SKM-1 treated with dmso at 0.1 percent for 144 hours (cell line): Measurements from ENCODE around the gene CD247.

Source experiments
- DNase-seq: peaks from one replicate; lab custom pipeline; 2025; ENCODE audit not compliant: unreplicated experiment; lab: John Stamatoyannopoulos, UW

CD247 gene

DNA sequence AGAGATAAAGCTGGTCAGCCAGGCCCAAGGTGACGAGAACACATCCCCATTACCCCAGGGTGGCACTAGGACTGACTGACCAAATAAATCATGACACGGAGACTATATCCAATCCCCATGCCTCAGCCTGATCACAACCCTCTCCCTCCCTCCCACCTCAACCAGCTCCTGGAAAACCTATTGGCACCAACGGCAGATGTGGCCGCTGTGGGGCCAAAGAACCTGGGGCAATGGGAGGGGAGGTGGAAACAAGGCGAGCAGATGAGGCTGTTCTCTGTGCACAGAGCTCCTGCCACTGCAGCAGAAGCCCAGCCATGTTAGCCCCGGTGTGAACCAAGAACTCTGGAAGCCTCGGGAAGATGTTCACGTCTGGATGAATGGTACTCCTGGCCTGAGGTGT lies 77.6 kb downstream of the CD247 start:
- no peak for DNase-seq

DNA sequence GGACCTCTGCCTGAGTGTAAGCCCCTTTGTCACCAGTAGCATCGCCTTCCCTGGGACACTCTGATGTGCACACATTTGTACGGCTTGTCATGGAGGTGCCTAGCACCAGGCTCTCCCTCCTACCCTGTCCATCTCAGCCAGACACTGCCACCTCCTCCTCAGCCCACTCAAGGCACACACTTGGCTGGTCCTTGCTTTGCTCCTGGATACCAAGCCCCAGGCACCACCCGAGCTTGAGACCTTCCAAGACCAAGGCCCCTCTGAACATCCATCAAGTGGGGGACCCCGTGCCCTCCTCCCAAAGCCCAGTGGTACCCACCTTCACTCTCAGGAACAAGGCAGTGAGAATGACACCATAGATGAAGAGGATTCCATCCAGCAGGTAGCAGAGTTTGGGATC lies 78.0 kb downstream of the CD247 start:
- no peak for DNase-seq

DNA sequence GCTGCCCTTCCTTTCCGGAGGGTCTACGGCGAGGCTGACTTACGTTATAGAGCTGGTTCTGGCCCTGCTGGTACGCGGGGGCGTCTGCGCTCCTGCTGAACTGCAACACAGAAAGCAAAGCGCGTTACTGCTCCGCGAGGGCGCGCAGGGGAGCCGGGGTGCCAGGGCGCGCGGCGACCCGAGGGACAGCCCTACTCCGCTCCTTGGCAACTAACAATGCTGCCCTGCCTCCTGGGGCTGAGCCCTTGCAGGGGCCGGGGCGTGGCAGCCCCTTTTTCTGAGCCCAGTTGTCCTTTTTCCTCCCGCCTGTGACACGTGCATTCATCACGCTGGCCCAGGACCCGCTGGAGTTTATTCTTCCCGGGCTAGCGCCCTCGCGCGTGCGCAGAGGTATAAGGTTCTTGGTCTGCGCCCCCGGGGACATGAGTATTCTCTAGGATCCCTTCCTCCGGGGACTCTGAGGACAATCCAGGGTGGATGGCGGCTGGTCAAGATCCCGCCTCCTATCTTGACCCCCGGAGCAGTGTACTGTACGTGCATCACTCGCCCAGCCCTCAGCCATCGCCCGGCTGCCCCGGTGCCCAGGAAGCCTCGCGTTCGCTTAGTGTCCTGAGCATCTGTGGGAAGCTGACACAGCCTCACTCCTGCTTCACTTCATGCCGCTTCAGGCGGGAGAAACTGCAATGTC lies 78.9 kb downstream of the CD247 start:
- DNase-seq, result peak; percentile 63

DNA sequence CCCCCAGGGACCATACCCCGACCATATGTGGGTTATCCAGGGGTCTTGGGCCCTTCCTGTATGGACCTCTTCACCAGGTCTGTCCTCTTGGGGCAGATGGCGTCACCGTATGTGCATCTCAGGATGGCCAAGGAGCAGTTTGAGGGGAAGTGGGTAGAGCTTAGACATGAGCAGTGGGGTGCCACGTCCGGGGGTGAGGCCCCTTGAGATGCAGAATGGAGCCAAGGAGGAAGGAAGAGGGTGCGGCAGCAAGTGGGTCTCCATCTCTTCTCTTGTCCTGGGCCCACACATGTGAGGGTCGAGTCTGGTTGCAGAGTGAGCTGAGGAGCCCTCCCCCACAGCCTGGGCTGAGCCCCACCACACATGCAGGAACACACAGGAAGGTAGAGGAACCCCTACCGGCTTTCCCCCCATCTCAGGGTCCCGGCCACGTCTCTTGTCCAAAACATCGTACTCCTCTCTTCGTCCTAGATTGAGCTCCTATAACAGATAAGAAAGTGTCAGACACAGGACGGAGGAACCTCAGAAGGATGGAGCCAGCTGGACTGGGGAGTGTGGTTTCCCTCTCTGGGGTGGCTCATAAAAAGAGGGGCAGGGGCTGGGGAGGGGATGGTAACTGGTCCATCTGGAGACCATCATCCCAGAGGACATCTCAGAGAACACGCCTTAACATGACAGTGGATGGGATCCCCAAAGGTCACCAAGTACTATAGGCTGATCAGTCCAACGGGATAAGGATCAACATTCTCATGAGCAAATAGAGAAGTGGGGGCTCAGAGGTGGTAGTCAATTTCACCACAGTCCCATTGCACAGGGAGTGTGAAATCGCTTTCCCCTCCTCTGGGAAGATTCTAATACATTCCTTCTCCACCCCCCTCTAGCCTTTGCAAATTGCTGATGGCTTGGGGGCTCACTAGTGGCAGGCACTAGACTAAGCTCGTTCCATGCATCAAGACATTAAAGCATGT lies 79.9 kb downstream of the CD247 start:
- no peak for DNase-seq

DNA sequence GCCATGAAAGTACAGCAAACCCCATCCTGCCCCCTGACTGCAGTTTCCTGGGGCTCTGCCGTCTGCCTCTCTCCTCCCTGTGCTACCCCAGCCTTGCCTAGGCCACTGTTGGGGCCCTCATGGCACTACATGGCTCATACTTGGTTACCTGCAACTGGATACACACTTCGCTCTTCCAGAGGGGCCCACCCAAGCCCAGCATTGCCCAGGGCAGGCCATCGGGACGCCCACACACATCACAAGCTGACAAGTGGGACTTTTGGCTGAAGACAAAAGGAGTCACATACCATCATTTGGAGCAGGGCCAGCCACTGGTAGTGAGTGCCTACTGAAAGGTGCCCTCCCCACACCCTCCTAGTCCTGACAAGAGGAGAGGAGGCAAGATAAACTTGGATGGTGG lies 82.8 kb downstream of the CD247 start:
- no peak for DNase-seq

DNA sequence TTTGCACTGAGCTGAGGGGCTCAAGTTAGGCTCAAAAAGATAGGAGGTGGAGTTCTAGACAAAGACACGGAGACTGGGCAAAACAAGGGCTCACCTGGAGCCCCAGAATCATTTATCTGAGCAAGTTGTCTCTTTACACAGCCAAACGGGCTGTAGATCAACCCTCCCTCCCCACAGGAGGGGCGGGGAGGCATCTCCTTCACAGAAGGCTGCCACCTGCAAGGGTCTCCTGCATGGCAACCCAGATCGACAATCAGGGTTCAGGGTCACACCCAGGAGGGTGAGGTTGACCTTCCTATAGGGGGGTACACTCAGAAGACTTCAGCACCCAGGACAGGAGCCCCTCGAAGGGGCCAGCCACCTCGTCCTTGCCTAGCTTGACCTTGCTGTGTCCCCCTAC lies 84.0 kb downstream of the CD247 start:
- no peak for DNase-seq

DNA sequence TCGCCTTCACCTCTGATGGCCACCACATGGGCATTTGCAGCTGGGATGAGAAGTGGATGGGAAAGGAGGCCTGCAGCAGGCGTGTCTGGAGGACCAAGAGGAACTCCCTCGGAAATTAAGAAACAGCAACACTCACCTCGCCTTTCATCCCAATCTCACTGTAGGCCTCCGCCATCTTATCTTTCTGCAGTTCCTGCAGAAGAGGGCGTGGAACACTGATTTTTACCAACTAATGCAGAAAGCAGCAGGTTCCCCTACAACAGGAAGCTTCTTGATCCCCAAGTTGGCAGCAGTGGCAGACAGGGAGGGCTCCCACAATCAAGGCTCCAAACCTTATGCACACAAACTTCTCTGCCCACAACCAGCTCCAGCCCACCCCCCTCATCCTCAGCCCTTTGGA lies 84.4 kb downstream of the CD247 start:
- no peak for DNase-seq

DNA sequence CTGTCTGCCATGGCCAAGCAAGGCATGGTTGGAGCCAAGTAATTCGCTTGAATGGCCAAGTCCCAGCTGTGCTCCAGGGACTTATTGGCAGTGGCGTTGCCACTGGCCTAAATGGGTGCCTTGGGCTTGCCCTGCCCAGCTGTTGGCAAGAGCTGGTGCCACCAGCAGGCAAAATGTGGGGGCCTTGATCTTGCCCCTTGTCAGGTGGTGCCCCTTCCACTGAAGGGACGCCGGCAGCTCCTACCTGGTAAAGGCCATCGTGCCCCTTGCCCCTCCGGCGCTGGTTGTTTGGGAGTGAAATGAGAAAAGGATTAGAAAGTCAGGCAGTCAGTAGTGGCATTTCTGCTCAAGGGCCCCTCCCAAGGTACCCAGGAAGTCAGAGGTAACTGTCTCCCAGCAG lies 85.5 kb downstream of the CD247 start:
- no peak for DNase-seq

DNA sequence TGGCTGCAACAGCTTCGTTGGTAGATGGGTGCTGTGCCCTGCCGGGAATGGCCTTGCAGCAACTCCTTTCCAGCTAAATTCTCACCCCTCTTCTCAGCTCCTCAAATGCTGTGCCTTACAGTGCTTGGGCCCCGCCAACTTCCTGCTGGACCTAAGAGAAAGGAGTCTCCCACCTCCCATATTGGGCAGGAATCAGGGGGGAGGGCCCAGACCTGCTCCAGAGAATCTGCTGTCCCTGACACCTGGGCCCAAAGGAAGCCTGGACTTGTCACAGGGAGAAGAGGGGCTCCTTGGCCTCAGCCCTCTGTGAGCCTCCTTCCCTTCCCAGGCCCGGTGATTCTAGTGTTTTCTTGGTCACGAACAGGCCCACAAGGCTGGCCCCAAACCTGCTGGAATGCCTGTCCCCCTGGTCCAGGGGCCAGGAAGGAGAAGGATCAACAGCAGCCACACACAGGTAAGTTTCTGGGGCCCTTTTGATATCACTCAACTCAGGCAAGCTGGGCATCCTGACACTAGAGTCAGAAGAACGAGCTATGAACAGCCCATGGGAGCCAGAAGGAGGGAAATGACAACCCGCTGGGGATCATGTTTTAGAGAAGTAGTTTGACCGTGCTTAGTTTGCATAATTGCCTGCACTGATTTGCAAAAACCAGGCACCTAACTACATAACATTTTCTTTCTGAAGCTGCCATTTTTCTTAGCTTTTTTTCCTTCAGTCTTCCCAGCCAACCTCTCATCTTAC lies 86.2 kb downstream of the CD247 start:
- DNase-seq, result no peak

DNA sequence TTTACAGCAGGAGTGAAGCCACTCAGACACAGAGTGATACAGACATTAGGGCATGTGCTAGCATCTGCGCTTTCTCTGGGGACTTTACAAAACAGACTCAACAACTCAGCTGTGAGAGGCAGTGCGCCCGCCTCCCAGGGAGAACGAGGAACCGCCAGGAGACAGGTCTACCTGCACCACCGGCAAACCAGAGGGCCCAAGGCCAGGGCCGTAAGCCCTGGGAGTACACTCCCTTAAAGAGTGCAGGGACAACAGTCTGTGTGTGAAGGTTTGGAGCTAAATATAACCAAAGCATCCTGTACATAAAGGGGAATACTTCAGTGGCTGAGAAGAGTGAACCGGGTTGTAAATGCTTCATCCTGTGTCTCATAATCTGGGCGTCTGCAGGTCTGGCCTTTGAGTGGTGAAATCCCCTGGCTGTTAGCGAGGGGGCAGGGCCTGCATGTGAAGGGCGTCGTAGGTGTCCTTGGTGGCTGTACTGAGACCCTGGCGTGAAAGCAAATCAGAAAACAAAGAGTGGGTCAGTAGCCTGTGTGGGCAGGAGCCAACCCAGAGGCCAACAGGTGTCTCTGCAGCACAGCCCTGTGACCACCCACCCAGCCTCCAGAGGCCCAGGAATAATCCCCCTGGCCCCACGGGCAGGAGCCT lies 86.9 kb downstream of the CD247 start:
- DNase-seq, result no peak

DNA sequence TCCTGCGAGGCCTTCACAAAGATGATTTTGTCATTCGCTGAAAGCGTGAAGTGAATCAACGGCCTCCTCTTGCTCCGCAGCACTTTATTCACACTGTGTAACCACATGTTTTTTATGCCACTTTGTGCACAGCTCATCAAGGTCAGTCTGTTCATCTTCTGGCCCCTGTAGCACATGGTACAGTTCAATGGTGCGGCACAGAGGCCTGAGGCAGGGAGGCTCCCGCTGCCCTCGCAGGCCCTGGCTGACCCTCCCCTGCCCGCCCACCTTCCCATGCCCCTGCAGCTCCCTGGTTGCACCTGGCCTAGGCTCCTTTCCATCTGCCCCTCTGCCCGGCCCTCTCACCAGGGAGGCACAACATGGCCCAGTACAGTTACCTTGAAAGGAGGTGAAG lies 87.5 kb downstream of the CD247 start:
- no peak for DNase-seq

DNA sequence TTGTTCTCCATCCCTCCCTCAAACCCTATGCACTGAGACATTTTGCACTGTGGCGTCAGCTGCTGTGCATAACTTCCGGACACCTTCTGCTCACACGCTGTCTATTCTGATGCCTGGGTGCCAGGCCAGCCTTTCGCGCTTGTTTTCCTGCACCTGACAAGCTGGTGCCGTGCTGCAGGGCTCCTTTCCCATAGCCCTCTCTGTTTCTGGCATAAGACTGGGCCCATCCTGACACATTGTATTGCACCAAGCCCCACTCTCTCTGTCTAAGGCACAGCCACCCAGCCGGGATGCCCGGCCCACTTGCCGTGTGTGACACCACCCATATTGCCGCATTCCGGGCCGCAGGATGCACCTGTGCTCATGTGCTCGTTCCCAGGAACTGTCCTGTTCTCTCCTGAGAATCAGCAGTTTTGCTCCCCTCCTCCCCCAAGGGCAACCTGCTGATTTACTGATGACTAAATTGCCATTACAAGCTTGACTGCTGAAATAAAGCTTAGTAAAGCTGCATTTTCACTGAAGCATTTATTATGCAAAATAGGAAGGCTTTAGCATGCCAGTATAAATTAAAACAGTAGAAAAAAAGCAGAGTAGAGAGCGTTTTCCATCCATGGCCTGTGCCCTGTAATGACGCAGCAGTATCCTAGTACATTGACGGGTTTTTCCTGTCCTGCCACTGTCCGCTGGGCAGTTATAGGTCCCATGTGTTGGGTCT lies 88.0 kb downstream of the CD247 start:
- no peak for DNase-seq

DNA sequence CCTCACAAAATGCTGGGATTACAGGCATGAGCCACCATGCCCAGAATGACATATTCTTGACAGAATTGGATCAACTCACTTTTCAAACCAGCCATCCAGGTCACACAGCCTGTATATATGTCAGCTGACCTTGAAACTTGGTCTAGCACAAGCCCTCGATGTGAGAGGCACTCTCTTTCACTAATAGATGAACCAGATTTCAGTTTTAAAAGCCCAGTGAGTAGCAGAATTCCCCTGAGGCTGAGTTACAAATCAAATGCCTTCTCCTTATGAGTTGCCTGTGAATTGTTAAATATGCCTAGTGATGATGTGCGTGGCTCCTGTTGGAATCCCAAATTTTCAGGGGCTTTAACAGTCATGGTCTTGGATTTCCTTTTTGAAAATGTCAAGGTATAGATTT lies 88.7 kb downstream of the CD247 start:
- no peak for DNase-seq

DNA sequence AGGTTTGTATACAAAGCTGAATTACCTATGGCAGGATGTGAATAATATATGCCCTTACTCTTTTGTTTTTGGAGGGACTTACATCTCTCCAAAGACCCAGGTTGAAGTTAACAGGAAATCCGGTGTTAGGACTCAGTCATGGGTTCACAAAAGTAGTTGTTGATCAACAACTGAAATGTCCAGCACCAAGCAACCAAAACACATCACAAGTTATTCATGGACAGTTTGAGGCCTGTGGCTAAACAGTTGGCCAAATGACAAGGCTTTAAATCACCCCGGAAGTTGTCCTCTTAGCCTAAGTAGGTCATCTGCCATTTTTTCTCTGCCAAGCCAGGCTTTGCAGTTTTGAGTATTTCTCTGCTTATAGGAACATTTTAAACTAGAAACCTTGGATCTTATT lies 89.9 kb downstream of the CD247 start:
- DNase-seq, result no peak

DNA sequence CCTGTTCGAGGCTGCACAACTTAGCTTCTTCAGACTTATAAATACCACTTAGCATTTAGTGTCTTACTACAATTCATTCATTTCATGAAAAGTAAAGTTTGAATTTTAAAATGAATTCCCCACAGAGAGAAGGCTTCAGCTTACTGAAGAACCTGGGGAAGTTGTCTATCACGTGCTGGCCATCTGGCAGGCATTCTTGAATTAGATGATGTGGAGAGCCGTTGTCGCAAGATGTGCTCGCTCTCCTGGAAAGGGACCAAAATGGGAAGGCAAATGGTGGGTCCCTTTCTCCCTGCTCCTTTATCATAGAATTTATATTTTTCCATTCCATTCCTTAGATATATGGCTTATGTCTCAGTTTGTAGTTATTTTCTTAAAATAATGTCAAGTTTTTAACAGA lies 90.5 kb downstream of the CD247 start:
- DNase-seq, result no peak

DNA sequence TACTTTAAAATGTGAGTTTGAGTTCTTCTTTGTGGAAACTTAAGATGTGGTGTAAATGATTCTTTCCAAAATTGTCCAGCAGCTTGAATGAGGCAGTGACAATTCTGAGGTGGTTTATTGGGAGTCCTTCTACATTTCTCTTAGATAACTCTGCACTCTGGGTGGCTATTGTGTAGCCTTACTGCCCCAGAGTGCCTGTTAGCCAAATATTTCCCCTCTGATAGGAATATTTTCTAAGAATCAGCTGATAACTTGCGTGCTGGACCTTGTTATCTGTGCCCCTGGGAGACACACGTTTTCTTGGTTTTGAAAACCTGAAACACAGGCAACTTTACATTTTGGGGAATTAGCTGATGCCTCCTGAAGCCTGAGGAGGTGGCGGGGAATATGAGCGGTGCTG lies 91.6 kb downstream of the CD247 start:
- no peak for DNase-seq

DNA sequence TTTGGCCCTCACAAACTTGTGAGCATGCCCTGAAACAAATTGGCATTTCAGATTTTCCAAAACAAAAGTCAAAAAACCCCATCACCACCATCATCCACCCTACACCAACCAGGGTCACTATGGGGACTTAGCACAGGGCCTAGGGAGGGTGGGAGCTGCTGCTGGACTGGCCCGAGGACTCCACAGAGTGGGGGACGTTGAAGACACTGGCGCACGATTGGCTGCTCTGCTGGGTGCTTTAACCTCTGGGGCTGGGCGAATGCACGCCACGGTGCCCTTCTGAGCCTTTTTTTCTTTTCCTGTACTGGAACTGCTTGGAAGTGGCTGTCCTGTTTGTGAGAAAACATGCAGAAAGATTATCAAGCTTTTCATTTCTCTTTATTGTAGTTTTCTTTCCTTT lies 92.8 kb downstream of the CD247 start:
- DNase-seq, result no peak

DNA sequence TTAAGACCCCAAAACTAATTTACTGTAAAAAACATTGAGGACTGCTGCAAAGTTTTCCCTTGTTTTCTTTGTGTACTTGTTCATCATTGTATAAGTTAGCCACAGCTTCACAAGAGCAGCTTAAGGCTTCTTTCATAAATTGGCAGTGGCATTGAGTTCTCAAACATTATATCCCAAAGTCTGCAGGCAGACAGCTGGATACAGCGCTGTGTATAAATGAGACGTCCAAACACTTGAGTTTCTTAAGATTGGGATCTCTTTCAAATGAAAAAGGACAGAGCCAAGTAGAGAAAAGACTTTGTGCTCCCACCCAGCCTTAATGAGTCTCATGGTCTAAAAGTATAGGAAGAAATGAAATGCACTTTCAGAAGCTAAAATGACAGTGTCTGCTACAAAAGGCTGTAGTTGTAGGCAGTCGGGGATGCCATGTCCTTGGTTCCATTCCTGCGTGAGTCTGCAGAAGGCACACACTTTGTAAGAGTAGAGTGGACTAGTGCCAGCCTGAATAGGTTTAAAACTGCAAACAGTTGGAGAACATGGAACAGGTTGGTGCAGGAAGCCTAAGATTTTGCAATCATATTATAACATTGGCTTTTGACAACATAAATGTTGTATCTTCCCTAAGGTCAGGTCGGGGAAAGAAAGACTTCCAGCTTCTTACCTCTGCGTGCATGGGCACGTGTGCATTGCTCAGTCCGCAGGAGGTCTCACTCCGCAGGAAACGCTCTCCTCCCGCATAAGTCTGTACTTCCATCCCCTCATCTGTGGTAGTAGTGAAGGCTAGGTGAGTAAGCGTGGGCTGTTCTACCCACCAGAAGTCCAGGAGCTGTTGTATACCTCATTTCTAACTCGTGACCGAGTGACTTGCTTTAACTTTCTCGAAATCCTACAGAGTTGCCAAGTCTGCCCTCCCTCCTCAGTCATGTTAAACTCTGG lies 94.4 kb downstream of the CD247 start:
- no peak for DNase-seq

DNA sequence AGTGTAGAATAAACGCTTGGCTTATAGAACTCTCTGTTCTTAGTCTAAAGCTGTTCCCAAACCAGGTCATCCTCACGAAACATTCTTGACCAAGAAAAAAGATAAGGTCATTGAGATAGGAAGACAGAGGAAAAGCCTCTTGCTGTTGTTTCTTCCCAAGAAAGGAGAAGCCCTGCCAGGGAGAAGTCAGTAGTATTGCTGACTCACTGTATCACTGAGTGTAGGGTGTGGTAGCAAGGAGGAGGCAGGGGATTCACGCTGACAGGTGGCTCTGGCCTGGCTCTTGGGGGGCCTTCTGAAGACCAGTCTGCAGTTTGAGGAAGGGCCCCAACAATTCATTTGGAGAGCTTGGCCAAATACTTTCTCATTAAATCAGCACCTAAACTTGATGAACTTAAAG lies 97.8 kb downstream of the CD247 start:
- DNase-seq, result no peak

DNA sequence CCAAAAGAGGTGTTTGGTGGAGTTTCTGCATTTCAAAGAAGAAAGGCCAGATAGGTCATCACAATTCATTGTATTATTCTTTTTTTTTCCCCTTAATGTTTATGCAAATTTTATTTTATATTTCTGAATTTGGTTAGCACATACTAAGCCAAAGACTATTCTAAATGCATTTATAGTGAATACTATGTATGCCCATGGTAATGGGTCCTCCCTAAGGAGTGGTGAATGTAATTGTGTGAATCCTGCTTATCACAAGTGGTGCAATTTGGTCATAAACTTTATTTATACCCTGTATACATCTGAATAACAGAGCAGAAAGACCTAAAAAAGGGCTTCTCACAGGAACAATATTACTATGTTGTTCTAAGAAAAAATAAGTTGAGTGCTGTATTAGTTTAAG lies 99.1 kb downstream of the CD247 start:
- no peak for DNase-seq
